GM19438 (cell line): Measurements from ENCODE around the gene HYCC1.
"Not testable (repeated sequence)": the region's sequence is repeated elsewhere in the genome, so short reads cannot be mapped to it uniquely, and the experiment has no call there.

Source experiments
- ATAC-seq: cut with Tn5 transposase; IDR thresholded peaks from one replicate; pipeline ENCODE4 v1.9.1; 2021; ENCODE audit warnings: low read depth; ENCODE audit not compliant: unreplicated experiment

HYCC1 gene

GRCh38 chr7:23013715-23014649 is at the start of gene HYCC1:
TSS of gene HYCC1 (minus strand) at chr7:23014130. CDS start at chr7:22991111, 23,019 bp downstream.
- peak; percentile 95 for ATAC-seq

- no peak for ATAC-seq
Observed at GRCh38 chr7:23062452-23062851, 48.5 kb upstream of the HYCC1 start.

GRCh38 chr7:23061327-23061726 is 47.4 kb upstream of the HYCC1 start:
- ATAC-seq: no peak

GRCh38 chr7:23058408-23059096 is 44.6 kb upstream of the HYCC1 start:
- ATAC-seq: no peak

- peak; percentile 64 for ATAC-seq
Observed at GRCh38 chr7:23055582-23056178, 41.8 kb upstream of the HYCC1 start.

- ATAC-seq: not testable (repeated sequence)
Observed at GRCh38 chr7:23051124-23051485, 37.2 kb upstream of the HYCC1 start.

- ATAC-seq: not testable (repeated sequence)
Observed at GRCh38 chr7:23046336-23046735, 32.4 kb upstream of the HYCC1 start.

- not testable (repeated sequence) for ATAC-seq
Observed at GRCh38 chr7:23045086-23045485, 31.2 kb upstream of the HYCC1 start.

- no peak for ATAC-seq
Observed at GRCh38 chr7:23044581-23044980, 30.7 kb upstream of the HYCC1 start.

GRCh38 chr7:23043441-23043840 is 29.5 kb upstream of the HYCC1 start:
- ATAC-seq: no peak

- not testable (repeated sequence) for ATAC-seq
Observed at GRCh38 chr7:23039674-23040073, 25.7 kb upstream of the HYCC1 start.

GRCh38 chr7:23035542-23036371 is 21.8 kb upstream of the HYCC1 start:
- not testable (repeated sequence) for ATAC-seq

- ATAC-seq: no peak
Observed at GRCh38 chr7:23027261-23027660, 13.3 kb upstream of the HYCC1 start.

GRCh38 chr7:23026164-23026563 is 12.2 kb upstream of the HYCC1 start:
- ATAC-seq: no peak

- no peak for ATAC-seq
Observed at GRCh38 chr7:23024454-23024853, 10.5 kb upstream of the HYCC1 start.

GRCh38 chr7:23022851-23023250 is 8.9 kb upstream of the HYCC1 start:
- no peak for ATAC-seq

- no peak for ATAC-seq
Observed at GRCh38 chr7:23022258-23022769, 8.4 kb upstream of the HYCC1 start.

GRCh38 chr7:23021596-23021995 is 7.7 kb upstream of the HYCC1 start:
- no peak for ATAC-seq

GRCh38 chr7:23020742-23021401 is 6.9 kb upstream of the HYCC1 start:
- no peak for ATAC-seq

GRCh38 chr7:23018750-23019149 is 4.8 kb upstream of the HYCC1 start:
- ATAC-seq: no peak
